Measurements from ENCODE around the gene ZNF319. TPM values are rescaled to one million over a fixed set of nuclear protein-coding genes. Genes with fewer than 3 reads are reported as not detected.
"Not testable (repeated sequence)": the region's sequence is repeated elsewhere in the genome, so short reads cannot be mapped to it uniquely, and the experiment has no call there.

The ZNF319 gene
- total RNA-seq, 2 experiments from 2014 or later, result 21.5 to 21.8 TPM

DNA sequence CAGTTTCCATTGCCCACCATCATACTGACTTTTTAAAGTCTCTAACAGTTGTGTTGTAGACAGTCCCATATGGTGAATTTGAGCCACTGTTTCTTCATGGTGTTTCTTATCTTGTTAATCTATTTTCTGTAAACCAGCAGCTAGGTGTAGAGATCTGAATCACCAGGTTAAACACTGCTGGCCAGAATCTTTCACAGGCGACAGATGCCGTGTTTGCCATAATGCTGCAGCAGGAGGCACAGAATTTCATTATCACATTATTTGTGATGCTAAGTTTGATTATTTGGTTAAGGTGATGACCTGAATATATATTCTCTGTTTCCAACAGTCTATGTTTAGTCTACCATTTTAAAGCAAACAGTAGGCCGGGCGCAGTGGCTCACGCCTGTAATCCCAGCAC lies 18.1 kb downstream of the ZNF319 start:
- H3K27me3 Mint-ChIP-seq, result peaks cover 9% of the 10 kb centered on the region
- no peak for DNase-seq
- H3K36me3 Mint-ChIP-seq, result no peaks in the 10 kb centered on the region
- POLR2A ChIA-PET, result no interaction called here
- no peak overlapping the region for H3K27ac Mint-ChIP-seq
- peaks cover 2% of the 10 kb centered on the region for H3K4me1 Mint-ChIP-seq
- no peak for ATAC-seq (ENCODE audit: low read depth)
- no peaks in the 10 kb centered on the region for H3K9me3 Mint-ChIP-seq
- H3K4me3 Mint-ChIP-seq, result no peak overlapping the region

DNA sequence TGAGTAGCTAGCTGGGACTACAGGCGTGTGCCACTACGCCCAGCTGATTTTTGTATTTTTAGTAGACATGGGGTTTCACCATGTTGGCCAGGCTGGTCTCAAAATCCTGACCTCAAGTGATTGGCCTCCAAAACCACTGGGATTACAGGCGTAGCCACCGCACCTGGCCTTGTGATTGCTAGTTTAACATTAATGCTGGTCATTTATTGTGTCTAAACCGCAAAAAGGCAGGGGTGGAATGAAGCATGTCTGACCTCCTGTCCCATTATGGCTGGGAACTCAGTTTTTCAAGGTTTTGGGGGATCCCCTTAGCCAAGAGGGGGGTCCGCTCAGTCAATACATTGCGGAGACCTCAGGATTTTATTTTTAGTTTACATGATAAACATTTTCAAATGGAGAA lies 18.8 kb downstream of the ZNF319 start:
- H3K27me3 Mint-ChIP-seq, result peaks cover 11% of the 10 kb centered on the region
- no peak overlapping the region for H3K27ac Mint-ChIP-seq
- no peaks in the 10 kb centered on the region for H3K9me3 Mint-ChIP-seq
- no peak overlapping the region for H3K4me3 Mint-ChIP-seq
- ATAC-seq (ENCODE audit: low read depth) (no peak), DNase-seq (no peak)
- POLR2A ChIA-PET, result no interaction called here
- H3K4me1 Mint-ChIP-seq, result peaks cover 2% of the 10 kb centered on the region
- H3K36me3 Mint-ChIP-seq, result no peaks in the 10 kb centered on the region

DNA sequence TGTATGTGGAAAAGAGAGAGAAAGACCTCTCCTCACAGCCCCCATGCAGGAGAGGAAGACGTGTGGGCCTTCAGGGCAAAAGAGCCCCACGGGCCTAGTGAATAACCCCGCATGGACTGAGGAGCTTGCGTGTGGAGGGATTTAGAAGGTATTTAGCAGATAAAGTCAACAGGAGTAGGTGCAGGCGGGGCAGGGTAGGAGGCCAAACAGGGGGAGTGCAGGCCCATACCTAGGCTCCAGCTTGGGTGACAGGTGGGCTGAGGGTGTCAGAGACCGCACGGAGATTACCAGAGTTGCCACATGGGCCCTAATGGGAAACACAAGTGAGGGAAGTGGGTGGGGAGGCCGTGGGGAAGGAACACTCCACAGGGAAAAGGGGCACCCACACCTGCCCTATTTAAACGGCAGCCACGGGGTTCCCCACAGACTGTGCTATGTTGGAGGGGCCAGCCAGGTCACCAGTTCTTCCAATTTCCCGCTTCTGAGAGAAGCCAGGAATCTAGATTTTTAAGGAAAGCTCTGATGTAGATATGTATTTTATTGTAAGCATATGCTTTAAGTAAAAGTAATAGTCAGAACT lies 21.4 kb downstream of the ZNF319 start:
- POLR2A ChIA-PET, result interaction anchor here (1.7 kb wide), 1 partner anchor 19 kb away, joined by 5 read pairs; no protein-coding TSS in a partner anchor
- Mint-ChIP-seq H3K9me3 (no peaks in the 10 kb centered on the region), H3K4me1 (no peaks in the 10 kb centered on the region), H3K4me3 (no peak overlapping the region), H3K27me3 (peaks cover 6% of the 10 kb centered on the region), H3K27ac (no peak overlapping the region), H3K36me3 (no peaks in the 10 kb centered on the region)
- DNase-seq (no peak), ATAC-seq (ENCODE audit: low read depth) (no peak)

DNA sequence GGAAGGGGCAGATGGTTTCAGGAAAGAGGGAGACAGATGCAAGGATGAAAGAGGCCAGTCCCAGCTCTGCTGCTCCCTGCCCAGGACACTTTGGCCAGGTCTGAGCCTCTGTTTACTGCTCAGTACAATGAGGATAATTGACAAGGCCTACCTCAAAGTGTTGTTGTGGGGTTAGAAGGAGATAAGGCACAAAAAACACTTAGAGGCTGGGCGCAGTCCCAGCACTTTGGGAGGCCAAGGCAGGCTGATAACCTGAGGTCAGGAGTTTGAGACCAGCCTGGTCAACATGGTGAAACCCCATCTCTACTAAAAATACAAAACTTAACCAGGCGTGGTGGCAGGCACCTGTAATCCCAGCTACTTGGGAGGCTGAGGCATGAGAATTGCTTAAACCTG lies 22.4 kb downstream of the ZNF319 start:
- H3K9me3 Mint-ChIP-seq; POLR2A ChIA-PET; H3K27ac Mint-ChIP-seq; DNase-seq; ATAC-seq (ENCODE audit: low read depth); H3K36me3 Mint-ChIP-seq; H3K27me3 Mint-ChIP-seq; H3K4me1 Mint-ChIP-seq; H3K4me3 Mint-ChIP-seq: not testable (repeated sequence)

DNA sequence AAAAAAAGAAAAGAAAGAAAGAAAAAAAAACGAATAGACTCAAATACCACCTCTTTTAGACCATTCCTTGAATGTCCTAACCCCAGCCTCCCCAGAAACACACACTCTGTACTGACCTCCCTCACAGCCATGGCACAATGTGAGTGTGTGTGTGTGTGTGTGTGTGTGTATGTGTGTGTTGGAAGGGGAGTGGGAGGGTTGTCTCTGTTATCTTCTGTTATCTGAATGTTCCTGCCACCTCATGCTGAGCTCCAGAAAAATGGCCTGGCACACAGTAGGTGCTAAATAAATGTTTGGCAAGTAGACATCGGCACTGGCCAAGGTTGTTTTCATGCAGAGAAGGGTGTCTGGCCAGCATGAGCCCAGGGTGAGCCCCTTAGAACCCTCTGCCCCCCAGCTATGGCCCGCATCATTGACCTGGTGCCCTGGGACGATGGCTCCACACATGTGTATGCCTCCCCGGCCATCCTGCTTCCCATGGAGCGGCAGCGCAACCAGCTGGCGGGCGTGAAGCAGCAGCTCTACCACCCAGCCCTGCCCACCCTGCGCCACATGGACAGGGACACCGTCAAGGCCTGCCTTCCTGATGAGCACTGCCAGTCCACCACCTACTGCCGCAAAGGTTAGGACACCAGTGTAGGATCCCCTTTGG lies 22.9 kb downstream of the ZNF319 start:
- no peak overlapping the region for H3K4me3 Mint-ChIP-seq
- POLR2A ChIA-PET, result no interaction called here
- no peaks in the 10 kb centered on the region for H3K9me3 Mint-ChIP-seq
- H3K27me3 Mint-ChIP-seq, result peaks cover 7% of the 10 kb centered on the region
- no peaks in the 10 kb centered on the region for H3K4me1 Mint-ChIP-seq
- DNase-seq (no peak), ATAC-seq (ENCODE audit: low read depth) (no peak)
- no peak overlapping the region for H3K27ac Mint-ChIP-seq
- no peaks in the 10 kb centered on the region for H3K36me3 Mint-ChIP-seq

DNA sequence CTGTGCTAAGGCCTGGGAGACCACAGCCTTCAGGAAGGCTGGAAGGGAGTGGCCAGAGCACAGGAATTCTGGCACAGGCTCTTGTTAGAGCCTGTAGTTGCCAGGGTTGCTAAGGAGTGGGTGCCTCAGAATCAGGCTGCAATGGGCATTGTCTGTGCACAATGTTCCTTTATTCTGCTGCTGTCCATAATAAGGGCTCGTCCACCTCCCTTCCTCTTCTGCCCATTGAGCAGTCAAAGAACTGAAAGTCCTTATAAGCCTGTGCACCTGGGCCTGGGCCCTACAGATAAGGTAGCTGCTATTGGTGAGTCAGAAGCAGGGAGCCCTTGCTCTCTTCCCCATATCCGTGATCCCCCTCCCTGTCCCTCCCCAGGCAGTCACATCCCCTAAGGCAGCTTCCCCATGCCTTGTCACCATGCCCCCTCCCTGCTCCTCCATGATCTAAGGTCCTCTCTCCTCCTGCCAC lies 24.1 kb downstream of the ZNF319 start:
- POLR2A ChIA-PET, result no interaction called here
- Mint-ChIP-seq H3K27me3 (peaks cover 7% of the 10 kb centered on the region), H3K9me3 (no peaks in the 10 kb centered on the region), H3K4me1 (peaks cover 4% of the 10 kb centered on the region), H3K36me3 (no peaks in the 10 kb centered on the region), H3K27ac (no peak overlapping the region), H3K4me3 (no peak overlapping the region)
- no peak for DNase-seq
- ATAC-seq (ENCODE audit: low read depth), result no peak

DNA sequence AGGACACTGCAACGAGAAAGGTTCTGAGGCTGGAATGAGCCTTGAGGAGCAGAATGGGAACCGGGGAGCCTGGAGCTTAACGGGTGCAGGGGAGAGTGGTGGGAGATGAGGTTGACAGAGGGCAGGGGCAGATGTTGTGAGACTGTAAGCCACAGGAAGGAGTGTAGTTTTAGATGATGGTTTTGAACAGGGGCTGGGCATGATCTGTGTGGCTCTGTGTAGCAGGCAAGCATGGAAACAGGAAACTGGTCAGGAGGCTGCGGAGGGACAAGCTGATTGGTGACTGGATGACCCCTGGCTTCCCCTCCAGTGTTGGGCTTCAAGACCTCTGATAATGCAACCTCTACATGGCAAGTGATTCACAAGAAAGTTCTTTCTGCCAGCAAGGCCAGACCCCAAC lies 28.2 kb downstream of the ZNF319 start:
- H3K4me3 Mint-ChIP-seq, result no peak overlapping the region
- H3K27me3 Mint-ChIP-seq, result peaks cover 8% of the 10 kb centered on the region
- H3K9me3 Mint-ChIP-seq, result no peaks in the 10 kb centered on the region
- ATAC-seq (ENCODE audit: low read depth) (peak; percentile 45), DNase-seq (no peak)
- POLR2A ChIA-PET, result interaction anchor here (0.6 to 1.0 kb wide), 2 partner anchors 27 to 1230 kb away, joined by 3 read pairs; no protein-coding TSS in a partner anchor
- no peaks in the 10 kb centered on the region for H3K36me3 Mint-ChIP-seq
- H3K4me1 Mint-ChIP-seq, result peaks cover 4% of the 10 kb centered on the region
- peak overlapping the region; percentile 5 for H3K27ac Mint-ChIP-seq

DNA sequence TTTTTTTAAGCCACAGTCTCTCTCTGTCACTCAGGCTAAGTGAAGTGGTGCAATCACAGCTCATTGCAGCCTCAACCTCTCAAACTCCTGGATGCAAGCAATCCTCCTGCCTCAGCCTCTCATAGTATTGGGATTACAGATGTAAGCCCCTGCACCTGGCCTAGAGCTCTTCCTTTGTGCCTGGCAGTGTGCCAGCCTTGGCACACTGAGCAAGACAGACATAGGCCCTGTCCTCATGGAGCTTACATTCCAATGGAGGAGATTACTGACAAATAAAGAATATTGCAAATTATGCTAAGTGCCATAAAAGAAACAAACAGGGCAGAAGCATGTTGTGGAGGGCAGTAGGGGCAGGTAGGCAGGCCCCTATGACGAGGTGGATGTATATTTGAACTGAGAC lies 28.6 kb downstream of the ZNF319 start:
- Mint-ChIP-seq H3K4me3 (no peak overlapping the region), H3K9me3 (no peaks in the 10 kb centered on the region), H3K27me3 (peaks cover 6% of the 10 kb centered on the region), H3K36me3 (no peaks in the 10 kb centered on the region), H3K4me1 (peaks cover 4% of the 10 kb centered on the region), H3K27ac (peak overlapping the region; percentile 5)
- DNase-seq (no peak), ATAC-seq (ENCODE audit: low read depth) (no peak)
- POLR2A ChIA-PET, result interaction anchor here (0.6 to 1.0 kb wide), 2 partner anchors 28 to 1230 kb away, joined by 3 read pairs; no protein-coding TSS in a partner anchor

DNA sequence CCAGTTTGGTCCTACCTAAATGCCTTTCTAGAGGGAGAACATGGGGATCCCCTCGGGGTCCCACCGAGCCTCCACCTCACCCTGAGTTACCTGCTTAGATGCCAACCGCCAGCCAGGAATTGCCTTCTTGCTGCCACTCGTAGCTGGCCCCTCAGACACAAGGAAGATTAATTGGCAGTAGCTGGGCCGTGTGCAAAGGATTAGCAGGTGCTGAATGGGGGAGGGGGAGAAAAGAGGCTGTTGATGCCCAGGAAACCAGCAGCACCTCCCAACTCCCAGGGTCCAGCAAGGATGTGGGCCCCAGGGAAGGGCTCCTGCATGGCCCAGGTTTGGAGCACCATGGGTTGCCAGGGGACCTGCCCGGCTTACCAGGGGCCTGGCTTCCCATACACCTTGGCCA lies 29.5 kb downstream of the ZNF319 start, which contains the start of gene CNGB1:
TSS of gene CNGB1 (minus strand) at position 159 of the 400 bp plus-strand sequence. CDS start 3,842 bp downstream, outside the sequence.
- POLR2A ChIA-PET, result no interaction called here
- Mint-ChIP-seq H3K36me3 (no peaks in the 10 kb centered on the region), H3K27ac (no peak within 1 kb of the TSS)

DNA sequence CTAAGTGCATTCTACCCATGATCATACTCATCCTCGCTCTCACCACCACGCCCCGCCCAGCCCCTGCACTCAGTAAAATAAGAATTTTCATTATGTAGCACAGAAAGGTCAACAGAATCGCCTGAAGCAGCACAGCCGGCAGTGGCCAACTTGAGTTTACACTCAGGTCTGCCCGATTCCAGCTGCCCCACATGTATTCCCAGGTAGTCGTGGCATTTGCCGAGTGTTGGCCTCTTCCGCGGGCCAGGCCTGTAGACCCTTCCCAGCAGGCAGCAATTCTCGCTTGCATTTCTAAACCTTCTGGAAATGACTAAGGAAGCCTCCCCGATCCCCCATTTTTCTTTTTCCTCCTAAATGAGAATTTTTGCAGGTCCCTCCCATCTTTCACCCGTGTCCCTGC lies 30.2 kb downstream of the ZNF319 start:
- Mint-ChIP-seq H3K4me1 (peaks cover 4% of the 10 kb centered on the region), H3K36me3 (no peaks in the 10 kb centered on the region), H3K4me3 (no peak overlapping the region), H3K27me3 (peaks cover 3% of the 10 kb centered on the region), H3K27ac (no peak overlapping the region), H3K9me3 (no peaks in the 10 kb centered on the region)
- DNase-seq (no peak), ATAC-seq (ENCODE audit: low read depth) (no peak)
- POLR2A ChIA-PET, result no interaction called here

More for the DNA sequence above, 29.5 kb downstream of the ZNF319 start, which contains the start of gene CNGB1:
- DNase-seq, result no peak
- ATAC-seq (ENCODE audit: low read depth), result no peak
- H3K9me3 Mint-ChIP-seq, result no peaks in the 10 kb centered on the region
- no peak within 1 kb of the TSS for H3K4me3 Mint-ChIP-seq
- H3K27me3 Mint-ChIP-seq, result peaks cover 3% of the 10 kb centered on the region
- peaks cover 4% of the 10 kb centered on the region for H3K4me1 Mint-ChIP-seq

DNA sequence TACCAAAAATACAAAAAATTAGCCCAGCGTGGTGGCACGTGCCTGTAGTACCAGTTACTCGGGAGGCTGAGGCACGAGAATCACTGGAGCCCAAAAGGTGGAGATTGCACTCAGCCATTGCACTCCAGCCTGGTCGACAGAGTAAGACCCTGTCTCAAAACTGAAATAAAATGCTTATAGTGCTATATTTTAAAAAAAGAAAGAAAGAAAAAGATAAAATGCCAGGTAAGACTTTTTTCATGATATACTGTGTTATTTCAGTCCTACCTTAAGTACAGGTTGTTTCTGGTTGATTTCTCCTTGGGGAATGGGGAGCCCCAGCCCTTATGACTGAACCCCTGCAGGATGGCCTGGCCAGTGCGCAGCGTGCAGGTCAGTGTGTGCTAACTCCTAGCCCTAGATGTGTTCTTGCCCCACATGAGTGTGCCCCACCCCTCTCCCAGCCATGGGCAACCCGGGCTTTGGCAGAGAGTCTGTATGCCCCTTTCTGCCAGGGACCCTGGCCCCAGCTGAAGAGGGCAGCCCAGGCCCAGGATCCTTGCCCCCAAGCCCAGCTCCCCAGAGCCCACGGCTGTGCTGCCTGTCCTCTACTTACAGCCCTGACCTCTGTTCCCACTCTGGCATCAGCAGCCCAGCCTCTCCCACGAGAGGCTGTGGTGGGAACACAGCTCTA lies 30.9 kb downstream of the ZNF319 start:
- no peak overlapping the region for H3K27ac Mint-ChIP-seq
- no peaks in the 10 kb centered on the region for H3K36me3 Mint-ChIP-seq
- no peaks in the 10 kb centered on the region for H3K9me3 Mint-ChIP-seq
- DNase-seq, result no peak
- H3K4me1 Mint-ChIP-seq, result peaks cover 4% of the 10 kb centered on the region
- H3K27me3 Mint-ChIP-seq, result peaks cover 3% of the 10 kb centered on the region
- POLR2A ChIA-PET, result no interaction called here
- no peak overlapping the region for H3K4me3 Mint-ChIP-seq
- ATAC-seq (ENCODE audit: low read depth), result no peak

DNA sequence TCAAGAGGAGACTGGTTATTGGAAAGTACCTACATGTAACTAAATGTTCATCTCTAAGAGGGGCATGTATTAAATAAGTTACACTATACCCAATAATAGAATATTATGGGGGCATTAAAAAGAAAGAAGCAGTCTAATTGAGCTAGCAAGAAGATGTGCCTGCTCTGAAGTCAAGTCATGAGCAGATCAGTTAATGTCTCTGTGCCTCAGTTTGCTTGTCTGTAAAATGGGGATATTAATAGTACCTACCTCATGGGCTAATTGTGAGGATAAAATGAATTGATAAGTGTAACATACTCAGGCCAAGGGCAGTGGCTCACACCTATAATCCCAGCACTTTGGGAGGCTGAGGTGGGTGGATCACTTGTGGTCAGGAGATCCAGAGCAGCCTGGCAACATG lies 32.6 kb downstream of the ZNF319 start:
- ATAC-seq (ENCODE audit: low read depth) (no peak), DNase-seq (no peak)
- Mint-ChIP-seq H3K4me1 (peaks cover 4% of the 10 kb centered on the region), H3K9me3 (no peaks in the 10 kb centered on the region), H3K4me3 (no peak overlapping the region), H3K27ac (no peak overlapping the region), H3K36me3 (no peaks in the 10 kb centered on the region), H3K27me3 (peaks cover 2% of the 10 kb centered on the region)
- POLR2A ChIA-PET, result no interaction called here

DNA sequence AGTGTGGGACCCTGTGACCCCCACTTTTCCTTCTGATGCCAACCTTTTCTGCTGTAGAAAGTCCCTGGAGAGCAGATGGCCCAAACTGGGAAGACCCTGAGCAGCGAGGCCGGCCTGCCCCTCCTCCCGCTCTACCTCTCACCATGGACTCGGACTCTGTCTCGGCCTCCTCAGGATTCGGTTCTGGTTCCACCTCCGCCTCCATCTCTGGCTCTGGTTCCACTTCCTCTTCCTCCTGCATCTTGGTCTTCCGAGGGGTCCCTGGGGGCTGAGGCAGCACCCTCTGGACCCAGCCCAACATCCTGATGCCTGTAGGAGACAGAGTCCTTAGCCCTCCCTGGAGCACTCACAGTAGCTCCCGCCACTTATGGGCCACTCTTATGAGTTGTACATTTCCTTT lies 33.5 kb downstream of the ZNF319 start:
- Mint-ChIP-seq H3K4me1 (no peaks in the 10 kb centered on the region), H3K4me3 (no peak overlapping the region), H3K27me3 (peaks cover 2% of the 10 kb centered on the region), H3K36me3 (no peaks in the 10 kb centered on the region), H3K9me3 (no peaks in the 10 kb centered on the region), H3K27ac (no peak overlapping the region)
- DNase-seq, result no peak
- POLR2A ChIA-PET, result interaction anchor here (0.6 kb wide), 1 partner anchor 67 kb away, joined by 3 read pairs; no protein-coding TSS in a partner anchor
- ATAC-seq (ENCODE audit: low read depth), result no peak

Data from activated naive CD8-positive, alpha-beta T cell treated with anti-CD3 and anti-CD28 coated beads, Interleukin-2, amount 10 ng/mL, durations not matched to agents 7 days and 5 days (primary cell).